ENCODE data around the gene PDE10A.

PDE10A gene

GRCh38 chr6:165678429-165678828, 15.4 kb upstream of the PDE10A start:
- DNase-seq, result no peak

GRCh38 chr6:165677091-165677490, 14.1 kb upstream of the PDE10A start:
- no peak for DNase-seq

- DNase-seq, result no peak
These were observed 13.5 kb upstream of the PDE10A start for GRCh38 chr6:165676435-165677068.

GRCh38 chr6:165675120-165675519, 12.1 kb upstream of the PDE10A start:
- no peak for DNase-seq

- no peak for DNase-seq
These were observed 11.4 kb upstream of the PDE10A start for GRCh38 chr6:165674155-165675029.

- DNase-seq, result no peak
These were observed 8.3 kb upstream of the PDE10A start for GRCh38 chr6:165671222-165671768.

GRCh38 chr6:165668951-165669350, 5.9 kb upstream of the PDE10A start:
- no peak for DNase-seq

- DNase-seq, result no peak
These were observed 2.3 kb upstream of the PDE10A start for GRCh38 chr6:165665384-165665672.

- no peak for DNase-seq
These were observed 1.7 kb upstream of the PDE10A start for GRCh38 chr6:165664559-165665383.

- no peak for DNase-seq
These were observed 906 bp upstream of the PDE10A start for GRCh38 chr6:165663736-165664558.

GRCh38 chr6:165663377-165663735, 315 bp upstream of the PDE10A start:
- DNase-seq, result no peak

- DNase-seq, result no peak
These were observed 846 bp downstream of the PDE10A start for GRCh38 chr6:165662041-165662748.

- DNase-seq, result no peak
These were observed 1.4 kb downstream of the PDE10A start for GRCh38 chr6:165661664-165662025.

- DNase-seq, result no peak
These were observed 2.0 kb downstream of the PDE10A start for GRCh38 chr6:165660857-165661663.

- DNase-seq, result no peak
These were observed 2.8 kb downstream of the PDE10A start for GRCh38 chr6:165659945-165660856.

- no peak for DNase-seq
These were observed 4.5 kb downstream of the PDE10A start for GRCh38 chr6:165658395-165659058.

GRCh38 chr6:165657325-165657680, 5.7 kb downstream of the PDE10A start:
- DNase-seq, result no peak

GRCh38 chr6:165656581-165657324, 6.3 kb downstream of the PDE10A start:
- DNase-seq, result no peak

GRCh38 chr6:165655191-165655590, 7.8 kb downstream of the PDE10A start:
- DNase-seq, result no peak

Measured in suppressor macrophage (primary cell).